GM21619 (cell line): ENCODE data around the gene DPH1.
"Not testable (repeated sequence)": the region's sequence is repeated elsewhere in the genome, so short reads cannot be mapped to it uniquely, and the experiment has no call there.

Experiments used
- ATAC-seq: cut with Tn5 transposase; IDR thresholded peaks from one replicate; pipeline ENCODE4 v1.9.1; 2021; ENCODE audit not compliant: unreplicated experiment

The DPH1 gene

GRCh38 chr17:2029911-2030778 is at the start of gene DPH1:
Gene DPH1, plus strand, starts transcription at chr17:2030153. Its CDS starts 17 bp downstream, at chr17:2030170.
- peak; percentile 60 for ATAC-seq

- ATAC-seq = no peak
Measured at GRCh38 chr17:1980665-1981250, 49.2 kb upstream of the DPH1 start.

GRCh38 chr17:1982793-1983366 is 47.1 kb upstream of the DPH1 start:
- not testable (repeated sequence) for ATAC-seq

GRCh38 chr17:1985093-1985492 is 44.9 kb upstream of the DPH1 start:
- no peak for ATAC-seq

- no peak for ATAC-seq
Measured at GRCh38 chr17:1985686-1986085, 44.3 kb upstream of the DPH1 start.

GRCh38 chr17:1986783-1987451 is 43.0 kb upstream of the DPH1 start:
- no peak for ATAC-seq

- ATAC-seq = no peak
Measured at GRCh38 chr17:1989135-1989534, 40.8 kb upstream of the DPH1 start.

GRCh38 chr17:1992541-1992940 is 37.4 kb upstream of the DPH1 start:
- no peak for ATAC-seq

- ATAC-seq = no peak
Measured at GRCh38 chr17:1994707-1995106, 35.2 kb upstream of the DPH1 start.

GRCh38 chr17:1995321-1995892 is 34.5 kb upstream of the DPH1 start:
- no peak for ATAC-seq

- no peak for ATAC-seq
Measured at GRCh38 chr17:1995907-1996799, 33.8 kb upstream of the DPH1 start.

GRCh38 chr17:1996800-1997288 is 33.1 kb upstream of the DPH1 start:
- ATAC-seq = no peak

- no peak for ATAC-seq
Measured at GRCh38 chr17:1997289-1997926, 32.5 kb upstream of the DPH1 start.

- ATAC-seq = no peak
Measured at GRCh38 chr17:1997927-1998742, 31.8 kb upstream of the DPH1 start.

- ATAC-seq = no peak
Measured at GRCh38 chr17:1999557-2000251, 30.2 kb upstream of the DPH1 start.

- ATAC-seq = no peak
Measured at GRCh38 chr17:2002767-2003329, 27.1 kb upstream of the DPH1 start.

GRCh38 chr17:2003525-2003924 is 26.4 kb upstream of the DPH1 start:
- ATAC-seq = no peak

- no peak for ATAC-seq
Measured at GRCh38 chr17:2004435-2004952, 25.5 kb upstream of the DPH1 start.
